ENCODE results near the gene NUP62. TPM values are rescaled to one million over a fixed set of nuclear protein-coding genes. Genes with fewer than 3 reads are reported as not detected.
A peak's percentile ranks its signal among the peaks of the same experiment; 100 is the strongest.

The NUP62 gene
- total and polyA plus RNA-seq, 2 of the 8 experiments (the other 6 are each of a cell fraction or from before 2014, with no cell fraction given): 50.0 to 107 TPM

DNA sequence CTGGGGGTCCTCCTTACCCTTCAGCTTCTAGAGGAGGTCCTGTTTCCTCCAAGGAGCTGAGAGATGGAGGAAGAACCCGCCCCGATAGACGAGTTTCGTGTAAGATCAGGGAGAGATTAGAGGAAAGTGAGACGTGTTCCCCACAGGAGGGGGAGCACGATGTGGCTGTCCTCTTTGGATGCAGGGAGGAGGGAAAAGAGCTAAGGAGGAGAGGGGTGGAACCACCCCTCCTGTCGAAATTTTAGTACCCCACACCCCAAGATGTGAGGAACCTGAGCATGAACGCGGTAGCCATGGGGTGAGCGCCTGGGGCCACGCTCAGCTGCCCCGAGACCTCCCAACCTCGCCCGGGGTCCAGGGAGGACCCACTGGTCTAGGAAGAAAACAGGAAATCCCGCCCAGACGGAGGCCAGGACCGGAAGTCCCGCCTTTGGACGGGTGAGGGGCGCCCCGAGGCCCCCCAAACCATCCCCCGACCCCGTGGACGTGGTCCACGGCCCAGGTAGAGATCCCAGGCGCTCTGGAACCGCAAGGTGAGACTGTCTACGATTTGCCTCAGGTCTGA is 53.4 kb downstream of the NUP62 start:
- Histone ChIP-seq H2BK5ac (ENCODE audit: low read depth, low read length) (peak overlapping the region; percentile 100), H3K18ac (ENCODE audit: extremely low read depth, low read length) (peak overlapping the region; percentile 94), H3K4me2 (ENCODE audit: insufficient read depth in 1 of 2, low read depth in 2 of 2, low read length in 2 of 2) (peak overlapping the region; percentile 90 to 92), H3K14ac (ENCODE audit: insufficient read length) (no peak overlapping the region), H3K4me3 (ENCODE audit: extremely low read depth in 1 of 4, insufficient read depth in 2 of 4, low read depth in 3 of 4, low read length in 4 of 4) (peak overlapping the region; percentile 90 to 95 (median 92)), H3K56ac (replicated peaks; ENCODE audit: insufficient read length, low read depth, low read length) (peak overlapping the region; percentile 93), H3K27ac (ENCODE audit: low read depth, low read length) (peak overlapping the region; percentile 93), H3K9ac (replicated peaks in 1 of 4; ENCODE audit: extremely low read depth in 1 of 4, low read depth in 3 of 4, low read length in 3 of 4) (peak overlapping the region; percentile 90 to 98 (median 96)), H2BK12ac (ENCODE audit: low read depth, low read length) (peak overlapping the region; percentile 70; the same call in 1 of the 2 replicates), H4K5ac (ENCODE audit: insufficient read length, low read depth, low read length) (peak overlapping the region; percentile 92), H2AK5ac (ENCODE audit: low read depth, low read length) (peak overlapping the region; percentile 91), H4K8ac (ENCODE audit: extremely low read depth, insufficient read depth, low read length) (peak overlapping the region; percentile 98; the same call in 1 of the 2 replicates), H4K91ac (replicated peaks; ENCODE audit: insufficient read length, low read length) (peak overlapping the region; percentile 97), H3K79me2 (ENCODE audit: control insufficient read depth in 1 of 2, insufficient read depth in 2 of 2, low read length in 2 of 2) (peaks cover 0 to 30% of the 10 kb centered on the region in 2 experiments; a peak in 2 of 4 replicates), H3K27me3 (replicated peaks in 1 of 4; ENCODE audit: control insufficient read depth in 3 of 4, extremely low read depth in 1 of 4, insufficient read depth in 3 of 4, low read length in 3 of 4) (no peaks in the 10 kb centered on the region), H3K36me3 (ENCODE audit: control insufficient read depth in 2 of 4, insufficient read depth in 4 of 4, low read length in 3 of 4) (peaks cover 3 to 16% (median 12%) of the 10 kb centered on the region in 4 experiments; a peak in 6 of 8 replicates), H3K79me1 (ENCODE audit: low read depth, low read length) (peaks cover 19% of the 10 kb centered on the region), H3K9me3 (ENCODE audit: insufficient read depth in 2 of 2, low read depth in 1 of 2, low read length in 1 of 2) (no peaks in the 10 kb centered on the region), H3K23me2 (ENCODE audit: low read depth, low read length) (peaks cover 16% of the 10 kb centered on the region), H2BK20ac (ENCODE audit: low read length) (no peak overlapping the region), H3K4ac (replicated peaks; ENCODE audit: insufficient read length, low read depth, low read length) (peak overlapping the region; percentile 89), H3K4me1 (replicated peaks in 1 of 4; ENCODE audit: control insufficient read depth in 3 of 4, insufficient read depth in 4 of 4, low read length in 3 of 4) (peaks cover 0 to 13% (median 7%) of the 10 kb centered on the region in 4 experiments; a peak in 6 of 7 replicates), H2BK120ac (replicated peaks; ENCODE audit: low read depth, low read length) (peak overlapping the region; percentile 44), H4K20me1 (replicated peaks in 1 of 2; ENCODE audit: control insufficient read depth in 1 of 2, insufficient read depth in 2 of 2, low read length in 2 of 2) (peaks cover 3 to 4% of the 10 kb centered on the region in 2 experiments), H2AFZ (ENCODE audit: low read length) (no peak overlapping the region; the same call in 1 of the 2 replicates), H3K23ac (ENCODE audit: insufficient read length) (no peak overlapping the region), H2BK15ac (ENCODE audit: low read length) (peak overlapping the region; percentile 97; the same call in 1 of the 2 replicates)
- 1% methylated on average over 20 of the region's 28 CpGs; no CpG with 5 or more reads in 1 of the 2 experiments for WGBS, 2 experiments (ENCODE audit: extremely low coverage in 1 of 2, insufficient coverage in 1 of 2, insufficient read length in 1 of 2, insufficient replicate concordance in 2 of 2, low coverage in 1 of 2, low lambda C conversion rate in 2 of 2, missing lambda C conversion rate in 1 of 2)
- peak in 1 of 2 experiments; percentile 76 for DNase-seq (ENCODE audit: low read depth in 1 of 2, low spot score in 2 of 2)
- ChIA-PET CTCF (ENCODE audit: partially characterized antibody) (interaction anchor here (0.8 to 1.8 kb wide), 3 partner anchors 11 to 15 kb away, joined by 3 to 6 read pairs (median 3); no protein-coding TSS in a partner anchor), POLR2A (ENCODE audit: partially characterized antibody) (interaction anchor here (0.8 to 6.2 kb wide), 16 partner anchors 10 to 376 kb away, joined by 3 to 76 read pairs (median 6); partner anchors contain the start of genes ATF5, CPT1C, NUP62 and PNKP)
- no peak for FAIRE-seq
- TF ChIP-seq SUZ12 (IDR thresholded peaks at IDR 0.05; ENCODE audit: low read length) (no peak), RFX5 (IDR thresholded peaks at IDR 0.05; ENCODE audit: borderline replicate concordance, low read depth, low read length) (no peak), KDM4A (IDR thresholded peaks at IDR 0.05; ENCODE audit: low read depth, low read length, severe bottlenecking) (peak; percentile 7), PHF8 (conservative IDR thresholded peaks at IDR 0.05; ENCODE audit: low read depth, low read length) (peak; percentile 70; the same call in 1 of the 2 replicates), TAF1 (IDR thresholded peaks at IDR 0.05; ENCODE audit: low read depth, low read length) (no peak), SP2 (IDR thresholded peaks at IDR 0.05; ENCODE audit: low read length) (peak; percentile 46; the same call in 1 of the 2 replicates), GABPA (IDR thresholded peaks at IDR 0.05; ENCODE audit: borderline replicate concordance, insufficient read depth, low read length) (peak; percentile 89), POLR2AphosphoS5 (IDR thresholded peaks at IDR 0.05; ENCODE audit: low read depth, low read length) (peak; percentile 31), SIN3A (conservative IDR thresholded peaks at IDR 0.05 in 1 of 2, IDR thresholded peaks at IDR 0.05 in 1 of 2; ENCODE audit: low read depth in 1 of 2, low read length in 2 of 2) (no peak)
- TF ChIP-seq, protein P1, sequence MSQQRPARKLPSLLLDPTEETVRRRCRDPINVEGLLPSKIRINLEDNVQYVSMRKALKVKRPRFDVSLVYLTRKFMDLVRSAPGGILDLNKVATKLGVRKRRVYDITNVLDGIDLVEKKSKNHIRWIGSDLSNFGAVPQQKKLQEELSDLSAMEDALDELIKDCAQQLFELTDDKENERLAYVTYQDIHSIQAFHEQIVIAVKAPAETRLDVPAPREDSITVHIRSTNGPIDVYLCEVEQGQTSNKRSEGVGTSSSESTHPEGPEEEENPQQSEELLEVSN (IDR thresholded peaks at IDR 0.05): no peak

Measured in H1 (cell line).